ENCODE data around the gene SDC4.
A peak's percentile ranks its signal among the peaks of the same experiment; 100 is the strongest.
"Not testable (repeated sequence)": the region's sequence is repeated elsewhere in the genome, so short reads cannot be mapped to it uniquely, and the experiment has no call there.

Gene SDC4

DNA sequence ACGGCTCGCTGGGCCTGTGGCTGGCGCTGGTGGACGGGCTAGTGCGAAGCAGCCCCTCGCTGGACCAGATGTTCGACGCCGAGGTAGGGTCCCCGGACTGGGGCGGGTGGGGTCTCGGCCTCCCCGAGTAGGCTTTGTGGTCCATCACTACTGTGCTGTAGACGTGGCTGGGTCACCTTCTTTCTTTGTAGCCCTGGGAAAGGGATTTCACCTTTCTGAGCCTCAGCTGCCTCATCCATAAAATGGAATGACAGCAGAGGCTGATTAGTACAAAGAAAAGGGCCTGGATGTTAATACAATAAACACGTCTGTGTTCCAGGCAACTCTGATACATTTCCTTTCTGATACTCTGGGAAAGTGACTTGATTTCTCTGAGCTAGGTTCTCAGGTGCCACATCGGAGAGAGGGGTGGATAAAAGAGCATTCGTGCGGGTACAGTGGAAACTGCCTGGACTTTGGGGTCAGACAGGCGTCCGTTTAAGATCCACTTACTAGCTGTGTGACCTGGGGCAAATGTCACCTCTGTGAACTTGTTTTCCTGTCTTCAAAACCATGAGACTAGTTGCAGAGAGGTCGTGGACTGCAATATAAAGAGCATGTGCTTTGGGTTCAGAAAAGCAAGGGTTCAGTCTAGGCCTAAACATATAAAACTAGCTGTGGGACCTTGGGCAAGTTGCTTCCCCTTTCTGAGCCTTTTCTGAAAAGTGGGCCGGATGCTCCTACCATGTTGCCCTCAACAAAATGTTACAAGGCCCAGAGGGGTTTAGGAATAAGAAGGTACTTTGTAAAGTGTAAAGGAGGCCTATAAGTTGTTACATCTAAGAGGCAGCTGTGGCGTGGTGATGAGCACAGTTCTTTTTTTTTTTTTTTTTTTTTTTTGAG lies 15.6 kb upstream of the SDC4 start:
- no peak for DNase-seq (ENCODE audit: low read depth in 2 of 2)

GRCh38 chr20:45362804-45363610 lies 14.8 kb upstream of the SDC4 start, which contains the start of gene SYS1:
SYS1 (plus strand) TSS chr20:45363156; CDS start chr20:45363532, 376 bp downstream.
- peak; percentile 98 to 99 for DNase-seq (ENCODE audit: low read depth in 2 of 2)

DNA sequence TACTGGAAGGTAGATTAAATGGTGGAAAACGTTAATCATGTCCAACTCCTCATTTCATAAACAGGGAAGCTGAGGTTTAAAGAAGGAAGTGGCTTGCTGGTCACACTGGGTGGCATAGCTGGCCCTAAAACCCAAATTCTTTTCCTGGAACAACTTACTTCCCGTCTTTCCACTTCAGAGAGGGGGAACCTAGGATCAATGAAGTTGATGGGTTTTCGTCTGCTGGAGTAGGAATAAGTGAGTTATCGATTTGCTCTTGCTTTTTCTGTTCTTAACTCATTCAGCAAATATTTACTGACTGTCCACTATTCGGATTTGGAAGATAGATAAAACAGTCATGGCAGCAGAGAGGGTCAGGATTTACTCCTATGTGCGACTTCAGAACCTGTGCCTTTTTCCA lies 13.6 kb upstream of the SDC4 start:
- DNase-seq (ENCODE audit: low read depth in 2 of 2) = no peak

DNA sequence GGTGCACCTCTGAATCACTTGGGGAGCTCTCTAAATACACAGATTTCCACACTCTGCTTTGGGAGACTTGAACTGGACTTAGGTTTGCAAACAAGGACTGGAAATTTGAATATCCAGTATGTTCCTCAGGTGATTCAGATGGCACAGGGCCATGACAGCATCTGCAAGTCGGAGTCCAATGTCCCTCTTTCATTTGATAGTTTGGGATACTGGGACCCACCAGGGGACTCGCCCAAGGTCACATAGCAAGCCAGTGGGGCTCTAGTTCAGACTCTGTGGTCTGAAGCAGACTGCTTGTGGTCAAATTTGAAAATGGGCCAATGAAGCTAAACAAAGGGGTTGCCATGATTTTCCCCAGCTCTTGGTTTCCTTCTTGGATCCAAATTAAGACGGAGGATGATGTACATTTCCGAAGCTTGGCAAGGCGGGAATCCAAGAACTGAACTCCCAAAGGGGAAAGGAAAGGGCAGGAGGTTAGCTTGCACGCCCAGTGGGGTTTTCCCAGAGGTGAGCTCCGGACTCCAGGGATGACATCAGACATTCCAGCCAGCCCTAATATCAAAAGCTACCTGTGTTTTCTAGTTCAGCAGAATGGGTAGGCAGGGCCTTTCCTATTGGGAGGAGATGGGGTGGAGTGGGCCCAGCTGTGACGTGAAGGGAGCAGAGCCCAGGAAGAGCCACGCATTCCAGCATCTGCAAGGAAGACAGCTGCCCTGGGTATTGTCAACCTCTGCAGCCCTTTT lies 11.4 kb upstream of the SDC4 start:
- no peak for DNase-seq (ENCODE audit: low read depth in 2 of 2)

GRCh38 chr20:45359069-45359405 lies 10.8 kb upstream of the SDC4 start:
- no peak for DNase-seq (ENCODE audit: low read depth in 2 of 2)

DNA sequence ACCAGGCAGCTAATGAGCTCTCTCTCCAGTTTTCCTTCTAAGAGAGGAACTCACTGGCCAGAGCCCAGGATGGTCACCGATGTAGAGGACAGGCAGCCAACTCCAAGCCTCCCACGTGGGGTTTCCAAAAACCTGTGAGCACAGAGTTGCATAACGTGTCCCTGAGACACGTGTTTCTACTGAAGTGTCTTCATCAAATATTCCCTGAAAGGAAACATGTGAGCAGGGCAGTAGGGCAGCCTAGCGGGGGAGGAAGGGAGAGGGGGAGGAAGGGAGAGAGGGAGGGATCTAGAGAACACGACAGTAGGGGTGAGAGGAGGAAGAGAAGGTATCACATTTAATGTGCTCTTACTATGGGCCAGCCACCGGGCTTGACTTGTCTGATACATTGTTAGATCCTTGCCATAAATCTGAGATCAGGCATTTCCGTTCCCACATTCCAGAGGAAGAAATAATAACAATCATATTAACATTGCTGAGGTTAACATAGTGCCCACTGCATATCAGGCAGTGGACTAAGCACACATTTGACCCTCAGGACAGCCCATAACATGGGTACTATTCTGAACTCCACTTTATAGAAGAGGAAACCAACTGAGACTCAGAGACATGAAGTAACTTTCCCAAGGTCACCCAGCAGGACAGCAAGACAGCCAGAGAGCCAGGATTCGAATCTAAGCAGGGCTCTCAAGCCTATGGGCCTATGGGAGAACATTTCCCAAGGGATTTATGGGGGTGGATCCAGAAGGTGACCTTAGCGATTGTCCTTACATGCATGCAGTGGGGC lies 10.3 kb upstream of the SDC4 start:
- no peak for DNase-seq (ENCODE audit: low read depth in 2 of 2)

DNA sequence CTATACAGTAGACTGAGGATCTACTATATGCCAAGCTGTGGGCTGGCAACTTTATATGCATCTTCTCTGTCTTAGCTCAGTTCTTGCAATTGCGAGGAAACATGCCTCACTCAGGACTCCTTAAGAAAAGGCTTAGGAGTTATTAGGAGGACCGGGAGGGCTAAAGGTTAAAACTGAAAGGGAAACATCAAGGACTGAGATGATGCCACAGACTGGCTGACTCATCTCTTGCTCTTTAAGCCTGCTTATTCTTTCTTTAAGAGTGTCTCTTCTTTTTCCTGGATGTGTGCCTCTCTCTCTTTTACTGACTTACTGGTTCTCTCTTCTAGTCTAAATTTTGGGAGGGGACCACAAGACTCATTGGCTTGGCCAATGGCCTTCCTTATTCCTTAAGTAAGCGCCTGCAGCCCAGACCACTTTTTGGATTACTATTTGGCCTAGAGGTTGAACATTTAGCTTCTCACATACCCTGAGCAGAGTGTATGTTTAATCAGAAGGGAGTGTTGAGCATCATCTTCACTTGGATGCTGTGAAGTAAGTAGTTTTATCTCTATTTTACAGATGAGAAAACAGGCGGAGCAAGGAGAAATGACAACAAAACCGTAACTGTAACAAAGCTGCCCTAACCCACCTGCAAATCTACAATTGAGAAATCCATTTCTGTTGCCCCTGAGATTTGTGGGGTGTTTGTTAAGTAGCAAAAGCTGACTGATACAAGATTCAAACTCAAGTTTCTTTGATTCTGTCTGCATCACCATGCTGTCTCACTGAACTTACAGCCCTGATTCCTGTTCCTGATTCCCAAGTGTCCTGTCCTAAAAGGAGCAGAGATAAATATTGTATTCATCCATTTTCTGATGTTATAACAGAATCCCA lies 7.2 kb upstream of the SDC4 start:
- no peak for DNase-seq (ENCODE audit: low read depth in 2 of 2)

DNA sequence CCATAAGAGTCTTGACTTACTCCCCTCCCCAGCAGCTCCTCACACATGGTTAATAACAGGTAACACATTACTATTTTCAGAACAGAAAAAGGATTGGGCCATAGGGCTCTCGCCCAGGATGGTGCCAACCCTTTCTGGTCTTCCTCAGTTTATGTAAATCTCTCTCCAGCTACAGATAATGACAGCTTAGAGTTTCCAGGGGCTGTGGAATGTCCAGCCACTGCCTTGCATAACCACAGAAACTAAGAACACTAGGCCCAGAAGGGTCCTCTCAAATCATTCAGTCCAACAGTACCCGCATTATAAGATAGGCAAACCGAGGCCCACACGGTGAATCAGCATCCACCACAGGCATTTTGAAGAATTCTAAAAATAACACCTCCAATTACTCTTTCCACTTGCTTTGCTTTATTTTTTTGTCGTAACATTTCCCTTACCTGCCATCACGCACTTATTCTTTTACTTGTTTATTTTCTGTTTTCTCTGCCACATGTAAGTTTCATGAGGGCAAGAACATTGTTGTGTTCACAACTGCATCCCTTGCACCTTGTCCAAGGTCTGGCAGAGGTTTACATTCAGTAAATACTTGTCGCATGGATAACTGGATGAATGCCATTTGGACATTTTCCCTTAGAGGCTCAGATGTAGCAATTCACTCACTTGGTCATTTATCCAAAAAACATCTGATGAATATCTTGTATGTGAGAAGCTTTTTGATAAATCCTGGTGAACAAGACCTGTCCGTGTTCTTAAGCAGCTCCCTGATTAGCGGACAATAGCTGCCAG lies 6.4 kb upstream of the SDC4 start:
- no peak for DNase-seq (ENCODE audit: low read depth in 2 of 2)

GRCh38 chr20:45353746-45354145 lies 5.5 kb upstream of the SDC4 start:
- no peak for DNase-seq (ENCODE audit: low read depth in 2 of 2)

DNA sequence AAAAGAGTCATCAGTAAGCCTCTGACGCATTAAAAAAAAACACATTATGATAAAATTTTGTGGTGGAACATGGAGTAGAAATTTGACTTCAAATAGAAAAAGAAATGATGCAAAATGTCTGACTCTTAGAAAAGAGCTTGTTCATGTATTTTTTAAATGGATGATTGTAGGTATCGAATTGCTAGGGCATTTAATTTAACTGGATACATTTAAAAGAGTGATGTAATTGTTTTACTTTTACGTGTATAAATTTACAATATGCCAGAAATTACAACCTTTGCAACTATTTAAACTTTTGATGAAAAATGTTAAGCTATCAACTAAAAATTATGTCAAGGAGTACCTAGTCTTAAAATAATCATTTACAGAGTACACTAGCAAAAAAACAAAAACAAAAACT lies 4.5 kb upstream of the SDC4 start:
- no peak for DNase-seq (ENCODE audit: low read depth in 2 of 2)

DNA sequence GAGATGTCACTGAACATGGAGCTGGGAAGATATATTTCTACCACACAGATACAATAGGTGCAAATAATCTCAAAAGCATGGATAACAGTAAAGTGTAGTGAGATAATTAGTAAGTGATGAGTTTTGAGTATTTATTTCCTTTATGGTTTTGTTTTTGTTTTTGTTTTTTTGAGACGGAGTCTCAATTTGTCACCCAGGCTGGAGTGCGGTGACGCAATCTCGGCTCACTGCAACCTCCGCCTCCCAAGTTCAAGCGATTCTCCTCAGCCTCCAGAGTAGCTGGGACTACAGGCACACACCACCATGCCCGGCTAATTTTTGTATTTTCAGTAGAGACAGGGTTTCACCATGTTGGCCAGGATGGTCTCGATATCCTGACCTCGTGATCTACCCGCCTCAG lies 2.6 kb upstream of the SDC4 start:
- DNase-seq (ENCODE audit: low read depth in 2 of 2) = not testable (repeated sequence)

DNA sequence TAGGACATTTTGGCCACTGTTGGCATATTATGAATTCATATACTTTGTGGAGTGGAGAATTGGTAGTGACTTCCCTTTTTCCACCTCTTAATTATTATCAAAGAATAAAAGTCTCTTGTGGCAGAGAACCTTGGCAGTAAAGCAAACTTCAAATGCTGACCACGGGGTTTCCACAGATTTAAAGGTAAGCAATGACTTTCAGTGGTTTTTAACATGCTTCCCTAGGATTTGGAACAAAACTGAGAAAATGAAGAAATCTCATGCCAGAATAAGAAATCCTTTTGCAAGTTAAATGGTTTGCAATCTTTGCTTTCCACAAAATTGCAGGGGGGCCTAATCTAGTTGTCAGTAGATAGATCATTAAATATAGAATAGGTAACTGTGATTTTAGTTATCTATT lies 2.0 kb upstream of the SDC4 start:
- no peak for DNase-seq (ENCODE audit: low read depth in 2 of 2)

DNA sequence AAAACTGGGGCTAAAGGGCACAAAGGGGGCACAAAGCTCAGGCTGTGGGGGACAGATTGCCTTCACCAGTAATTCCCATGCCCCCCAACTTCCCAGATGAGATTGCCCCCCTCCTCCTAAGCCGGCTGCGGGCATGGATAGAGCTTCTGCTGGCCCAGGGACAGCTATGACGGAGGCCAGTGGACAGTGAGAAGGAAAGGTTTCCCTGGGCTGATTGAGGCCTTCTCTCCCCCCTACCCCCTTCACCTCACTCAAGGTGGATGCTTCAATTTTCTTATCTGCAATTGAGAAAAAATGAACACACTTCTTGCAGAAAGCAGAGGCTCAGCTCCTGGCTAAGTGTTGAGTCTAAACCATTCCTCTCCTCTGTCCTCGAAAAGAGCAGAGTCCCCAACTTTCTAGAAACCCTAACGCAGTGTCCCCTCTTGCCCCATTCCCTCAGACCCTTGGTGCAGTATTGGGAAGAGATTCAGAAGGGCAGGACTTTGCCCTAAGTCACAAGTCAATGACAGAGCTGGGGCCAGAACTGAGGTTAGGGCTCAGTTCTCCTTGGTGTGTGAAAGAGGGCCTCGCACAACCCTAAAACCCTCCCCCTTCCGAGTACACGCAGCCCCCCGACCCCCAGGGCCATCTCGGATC lies 808 bp downstream of the SDC4 start:
- DNase-seq (ENCODE audit: low read depth in 2 of 2) = no peak

DNA sequence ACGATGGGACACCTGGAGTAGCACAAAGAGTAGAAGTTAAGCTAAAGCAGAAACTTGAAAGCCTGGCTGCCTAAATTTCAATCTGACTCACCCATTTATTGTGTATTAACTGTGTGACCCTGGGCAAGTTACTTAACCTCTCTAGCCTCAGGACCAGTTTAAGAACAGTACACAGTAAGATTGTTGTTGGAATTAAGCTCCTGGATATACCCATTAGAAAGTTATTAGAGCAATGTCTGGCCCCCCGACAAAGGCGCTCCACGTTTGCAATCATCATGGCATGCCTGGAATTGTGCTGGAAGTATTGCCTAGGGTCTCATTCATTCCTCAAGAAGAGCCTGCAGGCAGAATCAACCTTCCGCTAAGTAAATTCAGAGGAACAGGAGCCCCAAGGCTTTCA lies 1.4 kb downstream of the SDC4 start:
- no peak for DNase-seq (ENCODE audit: low read depth in 2 of 2)

- no peak for DNase-seq (ENCODE audit: low read depth in 2 of 2)
Measured at GRCh38 chr20:45346291-45346718, 1.9 kb downstream of the SDC4 start.

DNA sequence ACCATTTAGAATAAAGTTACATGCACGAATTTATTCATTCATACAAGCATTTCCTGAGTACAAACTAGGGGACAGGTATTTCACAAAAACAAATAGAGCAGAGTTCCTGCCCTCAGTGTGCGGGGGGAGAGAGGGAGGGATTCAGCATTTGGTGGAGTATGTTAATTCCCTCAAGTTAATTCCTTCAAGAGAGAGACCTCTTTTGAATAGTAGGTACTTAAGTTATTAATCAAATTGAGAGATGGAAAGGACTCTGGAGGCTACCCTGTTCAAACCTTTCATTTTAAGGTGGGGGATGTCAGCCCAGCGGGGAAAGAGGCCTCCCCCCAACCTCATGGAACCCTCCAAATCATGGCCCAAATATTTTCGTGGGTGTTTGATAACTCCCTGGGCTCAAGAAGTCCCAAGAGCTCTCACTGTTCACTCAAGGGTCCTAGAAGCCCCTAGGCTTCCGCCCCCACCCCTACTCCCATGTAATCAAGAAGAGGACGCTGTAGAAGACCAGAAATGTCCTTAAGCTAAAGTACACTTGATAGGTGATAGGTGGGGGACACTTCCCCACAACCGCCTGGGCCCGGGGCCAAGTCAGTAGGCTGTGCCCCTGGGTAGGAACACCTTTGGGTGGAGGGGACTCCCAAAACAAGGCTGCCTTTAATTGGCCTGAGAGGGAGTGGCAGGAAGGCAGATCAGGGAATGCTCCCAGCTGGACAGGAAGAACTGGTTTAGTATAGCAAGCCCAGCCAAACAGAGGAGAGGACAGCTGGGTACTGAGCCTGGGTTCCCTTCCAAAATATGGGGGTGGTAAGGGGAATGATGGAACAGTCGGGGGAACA lies 2.9 kb downstream of the SDC4 start:
- no peak for DNase-seq (ENCODE audit: low read depth in 2 of 2)

- DNase-seq (ENCODE audit: low read depth in 2 of 2) = no peak
Measured at GRCh38 chr20:45344168-45344860, 3.9 kb downstream of the SDC4 start.

Measured in stimulated activated CD4-positive, alpha-beta T cell treated with anti-CD3 and anti-CD28 coated beads, Interleukin-1b, Interleukin-23, amount 100 ng/mL, for 1 hour (primary cell).